GM13977 (cell line): ENCODE measurements around the gene TLK2.

ENCODE experiments used
- DNase-seq: peaks from one replicate; pipeline ENCODE4 v3.0.0; 2012; ENCODE audit warnings: low spot score
- in situ Hi-C: fragments of 300-500 bp; cut with MboI; formaldehyde crosslinking; loops from one replicate; pipeline ENCODE4 v1.12.0; 2022; ENCODE audit warnings: low sequenced_read_pairs, low pct_unique_long_range_greater_than_20kb, mixed read lengths, inconsistent platforms; ENCODE audit not compliant: unreplicated experiment
- TF ChIP-seq, protein P1 (sequence below): IDR thresholded peaks from 2 replicates; pipeline ENCODE4 v1.5.1; 2012; ENCODE audit warnings: mild to moderate bottlenecking, control low read depth; ENCODE audit not compliant: insufficient read depth; ENCODE audit errors: extremely low read depth, missing control alignments

The TLK2 gene

GRCh38 chr17:62614142-62614541, 135.5 kb downstream of the TLK2 start:
- in situ Hi-C loops = no loop called here
- TF ChIP-seq, protein P1, sequence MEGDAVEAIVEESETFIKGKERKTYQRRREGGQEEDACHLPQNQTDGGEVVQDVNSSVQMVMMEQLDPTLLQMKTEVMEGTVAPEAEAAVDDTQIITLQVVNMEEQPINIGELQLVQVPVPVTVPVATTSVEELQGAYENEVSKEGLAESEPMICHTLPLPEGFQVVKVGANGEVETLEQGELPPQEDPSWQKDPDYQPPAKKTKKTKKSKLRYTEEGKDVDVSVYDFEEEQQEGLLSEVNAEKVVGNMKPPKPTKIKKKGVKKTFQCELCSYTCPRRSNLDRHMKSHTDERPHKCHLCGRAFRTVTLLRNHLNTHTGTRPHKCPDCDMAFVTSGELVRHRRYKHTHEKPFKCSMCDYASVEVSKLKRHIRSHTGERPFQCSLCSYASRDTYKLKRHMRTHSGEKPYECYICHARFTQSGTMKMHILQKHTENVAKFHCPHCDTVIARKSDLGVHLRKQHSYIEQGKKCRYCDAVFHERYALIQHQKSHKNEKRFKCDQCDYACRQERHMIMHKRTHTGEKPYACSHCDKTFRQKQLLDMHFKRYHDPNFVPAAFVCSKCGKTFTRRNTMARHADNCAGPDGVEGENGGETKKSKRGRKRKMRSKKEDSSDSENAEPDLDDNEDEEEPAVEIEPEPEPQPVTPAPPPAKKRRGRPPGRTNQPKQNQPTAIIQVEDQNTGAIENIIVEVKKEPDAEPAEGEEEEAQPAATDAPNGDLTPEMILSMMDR = no peak
- no peak for DNase-seq

DNA sequence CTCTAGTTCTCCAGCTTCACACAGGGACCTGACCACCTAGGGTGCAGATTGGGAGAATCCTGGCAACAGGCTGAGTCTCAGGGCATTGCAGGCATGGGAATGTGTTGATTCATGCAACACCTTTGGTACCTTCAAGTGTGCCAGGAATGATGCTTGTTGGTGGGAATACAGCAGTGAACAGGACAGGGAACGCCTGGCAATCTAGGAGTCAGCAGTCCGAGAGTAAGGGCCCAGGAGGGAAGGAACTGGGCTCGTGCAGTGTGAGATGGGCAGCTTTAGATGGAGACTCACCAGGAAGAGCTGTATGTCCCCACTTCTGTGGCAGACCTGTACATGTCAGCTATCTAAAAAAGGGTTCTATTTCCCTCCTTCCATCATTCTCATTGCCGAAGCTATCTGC, 136.9 kb downstream of the TLK2 start:
- DNase-seq = no peak
- TF ChIP-seq, protein P1 = no peak
- in situ Hi-C loops = no loop called here

DNA sequence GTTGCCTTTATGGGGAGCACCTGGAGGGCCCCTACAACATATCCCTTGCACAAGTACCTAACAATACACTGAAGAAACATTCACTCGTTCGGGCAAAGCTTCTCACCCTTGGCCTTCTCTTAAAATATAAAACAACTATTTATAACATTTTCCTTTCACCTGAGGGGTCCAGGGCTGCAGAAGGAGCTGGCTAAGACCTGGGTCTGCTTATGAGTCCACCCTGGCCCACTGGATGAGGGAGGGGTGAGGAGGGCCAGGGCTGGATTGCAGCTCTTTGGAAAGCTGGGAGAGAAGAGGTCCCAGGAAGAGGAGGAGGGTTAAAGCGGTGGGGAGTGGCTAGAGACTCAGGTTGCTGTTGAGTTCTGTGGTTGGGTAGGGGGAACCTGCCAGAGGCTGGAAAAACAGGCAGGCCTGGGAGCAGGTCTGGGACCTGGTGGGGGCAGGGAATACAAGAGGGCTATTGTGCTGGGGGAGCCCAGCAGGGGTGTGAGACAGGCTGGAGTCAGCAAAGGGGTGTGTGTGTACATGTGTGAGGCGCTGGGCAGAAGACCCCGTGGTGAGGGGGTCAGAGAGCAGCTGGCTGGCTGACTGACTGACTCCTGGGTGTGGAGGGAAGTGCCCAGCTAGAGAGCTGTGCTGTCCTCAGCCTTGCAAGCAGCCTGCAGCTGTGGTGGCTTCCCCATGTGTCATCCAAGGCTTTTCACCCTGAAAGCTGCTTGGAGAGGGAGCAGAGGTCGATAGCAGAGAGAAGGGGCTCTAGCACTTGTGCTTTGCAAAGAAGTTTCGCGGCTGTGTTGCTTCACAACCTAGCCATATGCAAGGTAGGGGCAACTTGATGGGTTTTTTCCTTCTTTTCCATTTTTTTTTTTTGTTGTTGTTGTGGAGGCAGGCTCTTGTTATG, 138.6 kb downstream of the TLK2 start:
- in situ Hi-C loops = no loop called here
- TF ChIP-seq, protein P1 = no peak
- no peak for DNase-seq

DNA sequence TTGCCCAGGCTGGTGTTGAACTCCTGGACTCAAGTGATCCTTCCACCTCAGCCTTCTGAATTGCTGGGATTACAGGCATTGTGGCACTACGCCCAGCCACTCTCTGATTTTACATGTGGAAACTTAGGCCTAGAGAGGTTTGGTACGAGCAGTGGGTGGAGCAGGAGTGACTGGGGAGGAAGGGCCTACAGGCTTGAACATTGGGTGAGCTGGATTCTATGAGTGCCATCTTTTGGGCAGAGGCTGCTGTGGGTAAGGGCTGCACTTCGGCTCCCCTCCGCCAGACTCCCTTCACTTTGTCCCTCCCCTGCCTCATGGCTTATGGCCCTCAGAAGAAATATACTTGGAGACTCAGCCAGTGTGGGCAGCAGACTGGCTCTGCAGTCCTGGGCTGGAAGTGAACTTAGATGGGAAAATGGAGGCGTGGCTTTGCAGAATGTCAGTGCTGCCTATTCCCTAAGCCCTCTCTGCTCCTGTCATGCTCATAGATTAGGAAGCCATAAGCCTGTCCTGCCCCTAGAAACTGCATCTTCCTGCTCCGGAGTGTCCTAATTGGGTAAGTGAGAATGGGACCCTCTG, 139.4 kb downstream of the TLK2 start:
- in situ Hi-C loops = no loop called here
- no peak for DNase-seq
- TF ChIP-seq, protein P1 = no peak

DNA sequence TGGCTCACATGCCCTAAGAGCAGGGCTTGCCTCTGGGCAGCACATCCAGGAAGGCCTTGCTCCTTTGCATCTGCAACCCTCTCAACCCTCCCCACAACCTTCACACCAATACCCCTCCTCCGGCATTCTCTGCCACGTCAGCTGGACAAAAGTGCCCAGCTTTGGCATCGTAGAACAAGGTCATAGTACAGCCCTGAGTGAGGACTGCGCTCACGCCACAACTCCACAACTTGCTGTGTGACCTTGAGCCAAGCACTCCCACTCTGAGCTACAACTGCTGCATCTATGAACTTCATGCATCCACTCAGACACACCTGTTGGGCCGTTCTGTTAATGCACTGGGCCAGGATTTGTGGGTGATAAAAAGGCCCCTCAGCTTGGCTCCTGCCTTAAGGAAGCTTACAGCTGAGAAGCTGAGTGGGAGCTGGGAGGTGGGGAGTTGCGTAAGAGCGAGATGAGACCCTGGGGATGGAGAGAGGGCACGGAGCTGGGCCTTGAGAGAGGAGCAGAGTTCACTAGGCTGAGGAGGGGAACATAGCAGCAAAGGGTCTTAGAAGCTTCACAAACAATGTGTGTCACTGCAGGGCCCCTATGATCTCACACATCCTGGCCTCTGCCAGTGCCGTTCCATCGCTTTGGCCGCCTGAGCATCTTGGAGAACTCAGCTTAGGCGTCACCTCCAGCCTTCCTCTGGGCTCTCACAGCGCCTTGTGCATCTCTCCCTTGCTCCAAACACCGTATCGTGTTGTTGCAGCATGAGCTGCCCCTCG, 140.2 kb downstream of the TLK2 start:
- in situ Hi-C loops = no loop called here
- TF ChIP-seq, protein P1 = no peak
- no peak for DNase-seq

DNA sequence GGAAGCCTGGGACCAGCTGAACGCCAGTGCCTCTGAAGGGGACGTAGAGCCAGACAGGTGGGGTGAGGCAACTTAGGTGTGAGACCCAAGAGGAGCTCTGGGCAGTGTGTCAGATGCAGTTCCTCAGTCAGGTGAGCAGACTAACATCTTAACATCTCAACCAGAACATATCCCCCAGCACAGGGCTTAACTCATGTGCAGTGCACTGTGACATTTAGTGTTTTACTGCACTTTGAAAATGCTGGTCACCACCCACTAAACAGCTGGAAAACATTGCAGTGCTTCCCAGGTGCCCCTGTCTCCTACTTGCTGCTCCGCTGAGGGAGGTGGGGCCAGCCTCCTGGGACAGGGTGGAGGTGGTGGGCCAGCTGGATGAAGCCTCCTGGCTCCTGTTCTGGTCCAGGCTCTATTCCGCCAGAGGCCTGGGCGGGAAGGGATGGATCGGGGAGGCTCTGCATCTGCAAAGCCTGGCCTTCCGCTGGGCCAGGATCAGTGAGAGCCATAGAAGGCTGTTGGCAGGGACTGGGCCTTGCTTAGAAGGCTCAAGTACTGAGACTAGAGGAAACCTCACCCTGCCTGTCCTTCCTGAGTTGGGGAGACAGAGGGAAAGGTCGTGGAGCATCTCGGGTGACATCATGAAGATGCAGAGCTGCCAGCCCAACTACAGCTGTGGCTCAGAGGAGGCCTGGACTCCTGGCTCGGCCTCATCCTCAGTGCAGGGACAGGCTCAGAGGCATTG, 141.0 kb downstream of the TLK2 start:
- in situ Hi-C loops = no loop called here
- TF ChIP-seq, protein P1 = no peak
- no peak for DNase-seq
